SU-DHL-6 (cell line): ENCODE results near the gene PKD1.

ENCODE experiments used
- CTCF ChIP-seq: fragments of 200-600 bp; sonication (generic); IDR thresholded peaks from one replicate; pipeline ENCODE4 v1.5.1; 2017; ENCODE audit warnings: antibody characterized with exemption, mild to moderate bottlenecking, low read length, moderate library complexity; ENCODE audit not compliant: insufficient read depth, poor library complexity, severe bottlenecking
- EZH2phosphoT487 ChIP-seq: fragments of 200-600 bp; sonication (generic), shearing (Covaris generic); conservative IDR thresholded peaks from 2 replicates; pipeline ENCODE4 v1.6.1; 2018; ENCODE audit warnings: mild to moderate bottlenecking, antibody characterized with exemption, low read length, moderate library complexity, mixed read lengths

GRCh38 chr16:2142942-2143877 is 7.5 kb upstream of the PKD1 start:
- TF ChIP-seq CTCF (no peak), EZH2phosphoT487 (no peak)
